Measurements from ENCODE around the gene WNT5A. TPM values are rescaled to one million over a fixed set of nuclear protein-coding genes. Genes with fewer than 3 reads are reported as not detected.
"Not testable (repeated sequence)": the region's sequence is repeated elsewhere in the genome, so short reads cannot be mapped to it uniquely, and the experiment has no call there.

WNT5A gene
- total RNA-seq, 1 donor from 2014 or later, result 5.3 TPM

DNA sequence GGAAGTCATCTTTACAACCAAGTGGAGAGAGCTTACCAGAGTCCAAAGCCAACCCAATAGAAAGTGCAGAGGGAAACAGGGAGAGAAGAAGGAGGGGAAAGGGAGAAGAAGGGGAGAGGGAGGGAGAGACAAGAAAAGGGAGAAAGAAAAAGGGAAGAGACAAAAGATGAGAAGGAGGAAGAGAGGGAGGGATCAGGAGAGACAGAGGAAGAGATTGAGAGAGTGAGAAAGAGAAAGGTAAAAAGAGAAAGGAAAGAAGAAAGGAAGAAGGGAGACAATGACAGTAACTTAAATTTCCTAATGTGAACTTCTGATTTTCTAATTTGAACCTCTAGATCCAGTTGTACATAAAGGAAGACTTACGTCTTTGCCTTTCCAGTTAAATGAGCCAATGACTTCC, 20.7 kb upstream of the WNT5A start:
- DNase-seq (ENCODE audit: low spot score), result no peak

DNA sequence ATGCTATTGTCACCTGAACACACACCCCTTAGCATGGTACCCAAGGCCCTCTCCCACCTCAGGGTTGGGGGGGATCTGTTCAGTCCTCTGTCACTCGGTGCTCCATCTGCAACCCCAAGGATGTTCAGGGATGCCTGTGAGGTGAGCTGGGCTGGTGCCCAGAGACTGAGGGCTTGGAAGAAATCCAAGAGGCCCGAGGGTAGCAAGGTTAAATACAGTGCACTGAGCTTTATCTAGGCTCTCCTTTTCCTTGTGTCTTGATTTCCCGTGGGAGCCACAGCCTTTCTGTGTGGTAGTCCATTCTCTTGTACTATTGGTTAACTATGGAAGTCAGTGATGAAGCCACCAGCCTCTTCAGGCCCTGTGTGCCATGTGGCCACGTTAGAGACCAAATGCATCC, 18.7 kb upstream of the WNT5A start:
- DNase-seq (ENCODE audit: low spot score), result no peak

DNA sequence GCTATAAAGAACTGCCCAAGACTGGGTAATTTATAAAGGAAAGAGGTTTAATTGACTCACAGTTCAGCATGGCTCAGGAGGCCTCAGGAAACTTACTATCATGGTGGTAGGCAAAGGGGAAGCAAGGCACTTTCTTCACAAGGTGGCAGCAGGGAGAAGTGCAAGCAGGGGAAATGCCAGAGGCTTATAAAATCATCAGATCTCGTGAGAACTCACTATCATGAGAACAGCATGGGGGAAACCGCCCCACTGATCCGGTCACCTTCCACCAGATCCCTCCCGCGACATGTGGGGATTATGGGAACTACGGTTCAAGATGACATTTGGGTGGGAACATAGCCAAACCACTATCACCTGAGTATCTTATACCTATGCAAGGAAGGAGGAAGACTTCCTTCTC, 18.0 kb upstream of the WNT5A start:
- DNase-seq (ENCODE audit: low spot score), result not testable (repeated sequence)

DNA sequence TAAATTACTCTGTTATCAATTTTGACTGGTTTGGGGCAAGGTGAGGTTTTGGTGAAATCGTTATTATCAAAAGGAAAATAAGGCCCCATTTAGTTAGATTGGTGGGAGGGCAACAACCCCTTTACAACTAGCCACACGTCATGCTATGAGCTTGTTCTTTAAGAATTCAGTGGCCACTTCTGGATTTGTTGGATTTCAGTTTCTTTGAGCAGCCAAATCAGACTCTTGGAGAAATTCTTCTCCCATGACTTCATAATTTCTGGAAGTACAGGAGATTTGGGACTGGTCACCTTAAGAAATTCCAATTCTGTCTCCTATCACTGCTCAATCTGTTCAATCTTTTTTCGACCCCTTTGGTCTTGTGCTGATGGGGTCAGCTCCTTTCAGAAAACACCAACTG, 14.8 kb upstream of the WNT5A start:
- no peak for DNase-seq (ENCODE audit: low spot score)

DNA sequence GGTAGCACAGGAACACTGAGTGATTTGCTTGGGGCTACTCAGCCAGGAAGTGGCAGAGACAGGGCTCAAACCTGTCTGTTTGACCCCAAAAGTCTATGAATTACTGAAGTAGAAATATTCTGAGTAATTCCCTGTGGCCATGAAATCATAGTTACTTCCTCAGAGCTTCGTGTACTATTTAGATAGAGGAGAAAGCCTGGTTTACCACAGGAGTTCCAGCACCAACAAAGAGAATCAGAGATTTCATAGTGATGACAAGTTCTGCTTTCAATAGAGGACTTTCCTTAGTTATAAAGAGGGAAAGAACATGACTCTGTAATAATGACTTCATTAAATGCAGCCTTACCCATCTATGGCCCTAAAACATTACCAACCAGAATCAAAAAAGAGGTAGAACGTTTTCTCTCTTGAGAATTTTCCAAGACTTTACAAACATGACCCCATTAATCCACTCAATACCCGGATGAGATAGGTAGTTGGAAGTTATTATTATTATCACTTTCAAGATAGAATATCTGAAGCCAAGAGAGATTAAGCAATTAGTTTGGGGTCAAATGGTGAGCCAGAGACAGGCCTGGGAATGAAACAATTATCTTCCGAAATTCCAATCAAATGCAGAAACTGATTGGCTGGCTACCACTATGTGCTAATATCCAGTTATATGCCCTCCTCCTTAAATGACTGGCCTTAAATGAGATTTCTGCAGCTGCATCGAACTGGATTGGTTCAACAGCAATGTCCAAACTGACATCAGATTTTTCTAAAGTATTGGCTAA, 13.6 kb upstream of the WNT5A start:
- no peak for DNase-seq (ENCODE audit: low spot score)

DNA sequence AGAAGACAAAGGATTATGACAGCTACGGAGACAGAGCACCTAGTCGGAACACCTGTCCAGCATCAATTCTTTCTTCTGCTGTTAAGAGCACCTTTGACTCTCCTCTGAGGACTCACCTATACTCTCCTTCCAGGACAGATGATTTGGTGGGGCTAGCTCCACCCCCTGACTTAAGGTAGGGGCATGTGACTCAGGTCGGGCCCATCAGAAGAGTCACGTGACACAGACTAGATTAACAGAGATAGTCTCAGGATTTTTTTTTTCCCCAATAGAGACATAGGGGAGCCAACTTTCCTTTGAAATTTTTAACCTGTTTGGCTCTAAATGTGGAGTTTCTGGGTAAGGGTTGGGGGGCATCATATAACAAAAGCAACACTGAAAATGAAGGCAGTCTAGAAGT, 11.4 kb upstream of the WNT5A start:
- no peak for DNase-seq (ENCODE audit: low spot score)

DNA sequence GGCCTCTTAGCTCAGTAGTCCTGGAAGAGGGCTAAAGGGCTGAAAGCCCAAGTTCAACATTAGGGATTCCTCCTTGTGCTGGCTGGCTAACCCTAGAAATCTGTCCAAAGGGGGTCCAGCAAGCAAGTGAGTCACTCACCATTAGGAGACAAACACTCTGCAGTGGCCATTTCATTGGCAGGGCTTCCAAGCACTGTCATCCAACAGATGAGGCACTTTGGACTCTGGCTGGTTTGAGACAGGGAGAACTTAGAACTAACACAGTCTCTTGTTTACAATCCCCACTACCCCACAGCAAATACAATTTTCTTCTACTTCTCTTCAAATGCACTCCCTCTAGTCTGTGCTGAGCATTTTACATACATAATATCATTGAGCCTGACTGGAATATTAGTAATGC, 10.1 kb upstream of the WNT5A start:
- no peak for DNase-seq (ENCODE audit: low spot score)

DNA sequence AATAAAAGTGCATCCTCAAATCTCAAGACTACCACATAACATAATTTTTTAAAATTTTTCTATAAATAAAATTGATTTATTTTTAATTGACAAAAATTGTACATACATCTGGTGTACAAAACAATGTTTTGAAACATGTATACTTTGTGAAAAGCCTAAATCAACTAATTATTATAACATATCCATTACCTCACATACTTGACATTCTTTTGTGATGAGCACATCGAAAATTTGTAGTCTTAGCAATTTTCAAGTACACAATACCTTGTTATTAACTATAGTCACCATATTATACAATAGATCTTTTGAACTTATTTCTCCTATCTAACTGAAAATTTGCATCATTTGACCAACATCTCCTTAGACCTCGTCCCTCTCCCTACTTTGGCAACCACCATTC, 7.9 kb upstream of the WNT5A start:
- DNase-seq (ENCODE audit: low spot score), result no peak

DNA sequence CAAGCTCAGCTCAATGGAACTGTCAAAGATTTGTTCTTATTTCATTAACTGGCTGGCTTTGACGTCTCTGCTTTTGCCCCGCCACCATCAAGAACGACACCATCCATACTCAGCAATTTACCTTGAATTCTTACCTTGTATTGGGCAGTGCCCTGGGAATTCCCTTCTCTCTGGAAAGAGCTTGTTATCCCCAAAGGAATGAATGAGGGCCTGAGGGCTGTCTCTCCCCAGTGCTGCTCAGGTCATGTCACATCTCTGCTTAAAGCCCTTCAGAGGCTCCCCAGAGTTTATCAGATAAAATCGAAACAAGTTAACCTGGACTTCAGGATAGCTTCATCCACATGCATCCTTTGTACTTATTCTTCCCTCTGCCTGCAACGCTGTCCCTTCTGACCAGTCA, 5.9 kb upstream of the WNT5A start:
- no peak for DNase-seq (ENCODE audit: low spot score)

DNA sequence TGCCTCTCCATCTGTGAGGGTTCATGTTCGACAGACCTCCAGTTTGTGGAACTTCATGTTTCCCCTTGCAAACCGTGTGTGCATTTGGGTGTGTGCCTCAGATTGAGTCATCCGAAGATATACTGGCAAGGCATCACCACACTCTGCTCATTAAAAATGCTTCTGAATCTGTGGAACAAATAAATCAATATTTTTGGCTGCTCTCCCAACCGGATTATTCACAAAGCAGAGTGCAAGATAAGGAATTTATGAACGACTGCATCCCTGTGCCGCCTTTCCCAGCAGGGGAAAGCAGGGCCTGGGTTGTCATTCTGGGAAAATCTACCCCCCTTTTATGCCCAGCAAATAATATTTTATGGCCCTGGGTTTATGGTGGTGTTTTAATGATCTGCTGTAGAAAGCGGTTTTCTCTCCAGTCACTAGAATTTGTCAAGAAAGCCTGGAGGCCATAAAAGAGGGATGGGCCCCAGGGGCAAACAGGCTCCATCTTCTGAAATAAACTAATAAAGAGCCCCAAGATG, 4.2 kb upstream of the WNT5A start:
- DNase-seq (ENCODE audit: low spot score), result peak; percentile 75

DNA sequence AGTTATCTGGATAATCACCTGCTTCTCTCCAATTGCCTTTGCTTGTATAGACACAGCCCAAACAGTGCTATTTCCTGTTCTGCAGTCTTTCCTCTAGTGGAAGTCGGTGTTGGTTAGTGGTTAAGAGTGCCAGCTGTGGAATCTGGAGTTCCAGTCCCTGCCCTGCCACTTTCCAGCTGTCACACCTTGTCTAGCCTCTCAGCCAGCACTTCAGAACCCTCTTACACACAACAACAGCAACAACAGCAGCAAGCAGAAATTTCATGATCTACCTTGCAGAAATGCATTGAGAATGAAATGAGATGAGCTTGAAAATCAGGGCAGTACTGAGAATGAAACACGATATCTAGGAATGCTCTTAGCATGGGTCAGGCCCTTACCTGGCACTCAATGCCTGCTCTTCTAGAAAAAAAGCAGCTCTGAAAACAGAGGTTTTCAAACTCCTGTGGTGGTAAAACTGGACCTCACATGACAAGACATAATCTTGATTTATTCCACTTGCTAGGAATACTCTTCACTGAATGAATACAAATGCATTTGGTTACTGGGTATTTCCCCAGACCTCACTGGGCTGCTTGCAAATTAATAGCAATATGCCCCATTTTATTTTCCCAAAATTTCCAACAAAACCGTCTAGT, 3.3 kb upstream of the WNT5A start:
- DNase-seq (ENCODE audit: low spot score), result no peak

DNA sequence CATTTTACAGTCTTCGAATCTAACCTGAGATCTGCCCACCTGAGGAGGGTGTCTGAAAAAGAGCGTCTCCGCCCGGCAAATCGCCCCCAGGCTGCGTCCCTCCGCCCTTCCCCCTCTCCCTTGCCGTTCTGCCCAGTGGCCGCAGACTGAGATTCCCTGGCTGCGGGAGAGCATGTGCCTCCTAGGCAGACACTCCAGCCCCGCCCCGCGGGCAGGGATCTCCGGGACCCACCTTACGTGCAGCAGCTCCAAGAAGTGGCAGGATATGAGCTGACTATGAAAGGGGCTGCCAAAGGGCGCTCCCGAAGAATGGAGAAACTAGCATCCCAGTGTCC, 2.7 kb upstream of the WNT5A start:
- DNase-seq (ENCODE audit: low spot score), result no peak

DNA sequence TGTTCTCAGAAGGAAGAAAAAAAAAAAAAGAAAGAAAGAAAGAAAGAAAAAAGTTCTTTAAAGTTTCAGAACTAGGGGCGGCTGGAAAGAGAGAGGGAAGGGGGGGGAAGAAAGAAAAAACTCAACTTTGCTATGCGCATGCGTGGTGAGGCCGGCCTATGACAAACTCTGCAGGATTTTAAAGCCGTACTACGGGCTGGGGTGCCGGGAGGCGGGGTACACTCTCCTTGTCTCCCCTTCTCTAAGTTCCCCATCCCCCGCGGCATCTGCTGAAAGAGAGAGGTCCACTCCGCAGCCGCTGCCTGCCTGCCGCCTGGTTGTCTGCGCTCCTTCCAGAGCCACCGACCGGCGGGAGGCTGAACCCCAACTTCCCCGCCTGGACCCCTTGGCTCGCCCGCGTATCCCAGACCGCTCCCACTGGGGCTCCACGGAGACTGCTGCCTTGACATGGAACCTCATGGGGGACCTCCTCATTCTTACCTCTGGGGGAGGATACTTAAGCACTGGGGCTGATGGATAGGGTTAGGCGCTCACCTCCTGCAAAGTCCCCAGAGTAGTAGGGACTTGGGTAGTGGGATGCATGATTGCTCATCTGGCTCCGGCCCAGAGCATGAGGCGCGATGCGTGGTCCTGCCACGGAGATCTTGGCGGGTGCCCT, 1.4 kb upstream of the WNT5A start:
- DNase-seq (ENCODE audit: low spot score), result peak; percentile 68

DNA sequence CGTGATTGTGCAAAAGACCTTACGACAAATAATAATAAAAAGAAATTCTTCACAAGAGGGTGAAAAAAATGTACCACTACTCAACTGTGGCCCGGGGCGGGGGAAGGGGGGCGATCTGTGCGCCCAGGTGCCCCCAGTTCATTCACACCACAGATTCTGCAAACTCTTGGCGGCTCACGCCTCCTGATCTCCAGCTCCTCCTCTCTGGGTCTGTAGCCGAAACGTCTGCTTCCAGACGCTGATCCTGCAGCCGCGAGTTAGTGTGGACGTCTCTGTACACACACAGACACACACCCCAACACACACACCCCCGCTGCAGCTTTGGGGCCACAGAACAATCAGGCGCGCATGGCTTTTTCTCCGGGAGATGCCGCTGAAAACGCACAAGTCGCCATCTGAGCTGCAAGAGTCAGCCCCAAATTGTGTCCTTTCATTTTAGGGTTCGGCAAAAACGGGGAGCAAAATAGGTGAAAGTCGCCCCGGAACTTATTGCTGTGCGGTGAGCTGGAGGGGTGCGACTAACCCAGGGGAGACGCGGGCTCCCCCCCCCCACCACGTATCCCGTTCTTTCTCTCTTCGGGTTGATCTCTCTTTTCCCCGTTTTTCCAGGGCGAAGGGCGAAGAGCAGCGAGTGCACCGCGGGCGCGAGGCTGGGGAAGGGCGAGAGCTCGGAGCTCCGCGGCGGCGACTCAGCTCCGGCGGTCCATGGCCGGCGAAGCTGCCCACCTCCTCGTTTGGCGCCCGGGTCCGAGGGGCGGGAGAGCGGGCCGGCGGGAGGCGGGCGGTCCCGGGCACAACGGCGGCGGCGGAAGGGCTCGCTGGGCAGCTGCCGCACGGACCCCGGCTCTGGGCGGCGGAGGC, 505 bp upstream of the WNT5A start:
- peak; percentile 32 for DNase-seq (ENCODE audit: low spot score)

DNA sequence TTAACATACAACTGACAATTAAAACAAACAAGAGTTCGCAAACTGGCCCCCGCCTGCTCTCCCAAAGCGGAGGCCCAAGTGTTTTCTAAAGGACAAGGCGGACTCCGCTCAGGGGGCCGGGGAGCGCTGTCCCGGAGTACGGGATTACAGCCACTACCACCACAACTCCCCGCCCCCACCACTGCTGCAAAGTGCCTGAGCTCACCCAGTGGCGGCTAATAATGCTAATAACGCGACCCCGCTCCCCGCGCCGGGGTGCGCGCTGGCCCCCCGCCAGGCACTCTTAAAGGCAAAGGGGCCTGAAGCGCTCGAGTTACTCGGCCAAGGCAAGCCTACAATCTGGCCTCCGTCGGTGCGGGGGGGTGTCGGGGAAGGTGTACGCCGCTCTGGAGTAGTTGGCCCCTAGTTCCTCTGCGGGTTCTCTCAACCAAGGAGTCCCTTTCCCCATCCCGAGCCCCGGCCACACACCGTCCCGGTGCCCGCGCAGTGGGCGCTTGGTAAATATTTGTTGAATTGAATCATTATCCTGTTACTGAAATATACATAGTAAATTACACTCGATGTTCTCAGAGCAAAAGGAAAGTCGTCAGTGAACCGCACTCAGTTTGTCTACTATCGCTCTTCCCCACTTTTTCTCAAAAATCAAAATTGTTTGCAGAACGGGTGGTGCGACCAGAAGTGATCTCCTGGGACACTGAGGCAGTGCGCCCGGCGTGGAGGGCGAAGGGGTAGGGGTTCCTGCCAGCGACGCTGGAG, 827 bp downstream of the WNT5A start:
- peak; percentile 23 for DNase-seq (ENCODE audit: low spot score)

DNA sequence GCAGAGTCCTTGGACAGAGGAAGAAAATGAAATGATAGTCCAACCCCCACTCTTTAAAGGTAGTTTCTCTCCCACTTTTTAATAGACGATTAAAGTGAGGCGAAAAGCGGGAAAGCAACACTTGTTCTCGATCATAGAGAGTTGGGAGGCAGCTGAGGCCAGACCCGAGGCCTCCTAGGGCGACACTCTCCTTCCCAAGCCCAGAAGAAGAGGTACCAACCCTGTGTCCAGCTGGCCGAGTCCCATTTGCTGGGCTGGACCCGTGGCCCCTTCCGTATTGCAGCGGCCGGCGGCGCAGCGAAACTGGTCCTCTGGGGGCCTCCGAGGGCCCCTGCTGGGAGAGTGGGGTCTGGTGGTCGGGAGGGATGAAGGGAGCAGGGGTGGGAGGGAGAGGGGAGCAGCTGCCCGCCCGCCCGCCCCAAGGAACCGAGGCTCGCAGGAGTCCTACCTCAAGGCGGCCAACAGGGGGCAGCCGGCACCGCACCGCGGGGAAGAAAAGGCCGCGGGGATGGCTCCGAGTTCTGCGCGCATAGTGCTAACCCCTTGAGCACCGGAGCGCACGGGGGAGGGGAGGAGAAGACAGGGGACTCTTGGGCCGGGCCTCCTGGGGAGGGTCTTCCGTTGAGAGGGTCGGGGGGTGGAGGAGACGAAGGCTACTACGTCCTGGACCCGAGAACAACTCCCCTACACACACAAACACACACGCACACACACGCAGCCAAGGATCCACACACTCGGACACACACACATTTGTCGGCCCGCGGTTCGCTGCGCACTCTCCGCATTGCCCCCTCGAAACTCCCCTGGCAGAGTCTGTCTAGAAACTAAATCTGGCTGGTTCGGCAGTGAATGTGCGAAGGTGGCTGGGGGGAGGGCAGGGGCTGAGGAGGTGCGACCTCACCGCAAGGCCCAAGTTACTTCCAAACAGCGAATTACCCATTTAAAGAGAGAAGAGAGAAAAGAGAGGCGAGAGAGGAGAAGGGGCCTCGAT, 2.0 kb downstream of the WNT5A start:
- peak; percentile 57 for DNase-seq (ENCODE audit: low spot score)

DNA sequence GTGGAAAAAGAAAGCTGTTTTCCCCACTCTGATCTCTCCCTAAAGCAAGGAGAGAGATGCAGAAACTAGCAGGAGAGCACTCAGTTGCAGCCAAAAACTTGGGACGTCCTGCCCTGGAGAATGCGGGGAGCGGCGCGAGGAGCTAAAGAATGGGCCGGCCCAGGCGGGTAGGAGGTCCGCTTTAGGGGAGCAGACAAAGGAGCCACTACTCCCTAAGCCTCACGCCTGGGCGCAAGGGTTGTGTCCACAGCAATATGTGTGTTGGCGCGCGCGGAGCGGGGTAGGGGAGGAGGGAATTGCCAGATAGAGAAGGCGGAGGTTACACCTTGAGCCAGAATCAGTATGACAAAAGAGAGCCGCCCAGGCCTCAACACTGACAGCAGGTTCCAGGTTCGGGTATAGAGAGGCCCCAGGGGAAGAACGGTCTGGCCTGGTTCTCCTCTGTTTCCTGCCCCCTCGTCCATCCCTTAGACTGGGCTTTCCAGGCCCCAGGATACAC, 2.9 kb downstream of the WNT5A start:
- no peak for DNase-seq (ENCODE audit: low spot score)

DNA sequence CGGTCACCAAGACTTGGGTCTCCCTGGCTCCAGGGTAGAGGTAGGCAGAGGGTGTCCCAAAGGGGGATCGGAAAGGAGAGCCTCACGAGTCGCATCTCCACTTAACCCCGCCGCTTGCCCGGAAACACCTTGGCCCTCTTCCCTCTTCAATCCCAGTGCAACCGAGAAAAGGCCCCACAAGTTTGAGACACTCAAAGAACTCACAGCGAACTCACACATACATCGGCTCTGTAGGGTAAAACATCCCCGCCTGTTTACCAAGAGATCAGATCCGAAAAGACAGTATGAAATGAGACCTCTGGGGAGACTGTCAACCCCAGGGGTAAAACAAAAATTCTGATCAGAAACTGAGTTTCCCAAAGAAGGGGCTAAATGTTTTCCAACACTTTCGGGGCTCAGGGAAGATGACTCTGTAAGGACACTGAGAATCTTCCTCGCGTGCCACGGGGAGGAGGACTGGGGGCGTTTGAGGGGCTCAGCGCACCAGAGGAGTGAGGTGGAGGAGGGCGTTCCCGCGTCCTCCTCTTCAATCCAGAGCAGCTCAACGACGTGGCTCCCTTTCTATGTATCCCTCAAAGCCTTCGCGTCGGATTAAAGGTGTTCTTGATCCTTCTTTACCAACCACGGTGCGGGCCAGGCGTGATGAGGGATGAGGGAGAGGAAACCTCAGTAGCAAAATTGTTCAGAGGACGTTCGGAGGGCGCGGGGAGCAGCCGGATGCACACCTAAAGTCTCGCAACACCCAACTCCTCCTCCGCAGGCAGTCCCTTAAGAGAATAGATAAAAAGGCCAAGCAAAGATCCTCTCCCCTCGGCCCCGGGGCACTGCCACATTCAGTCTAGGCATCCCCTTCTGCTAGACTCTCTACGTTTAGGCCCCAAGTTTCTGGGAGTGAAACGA, 3.7 kb downstream of the WNT5A start:
- DNase-seq (ENCODE audit: low spot score), result peak; percentile 9
